ENCODE data around the gene AGBL3. TPM values are rescaled to one million over a fixed set of nuclear protein-coding genes. Genes with fewer than 3 reads are reported as not detected.

AGBL3 gene
- polyA plus RNA-seq, 2 of the 4 experiments (the other 2 are of a cell fraction): 2.2 to 4.3 TPM

GRCh38 chr7:135159359-135160085, 173.2 kb downstream of the AGBL3 start:
- DNase-seq (ENCODE audit: low read depth in 1 of 2, low spot score in 1 of 2): no peak
- peaks cover 17% of the 10 kb centered on the region for H3K4me1 ChIP-seq
- TF ChIP-seq JUNB (IDR thresholded peaks at IDR 0.05) (no peak), EHF (CRISPR knock-in tag; IDR thresholded peaks at IDR 0.05) (no peak), HOXB5 (CRISPR knock-in tag; IDR thresholded peaks at IDR 0.05) (no peak), ZC3H11A (IDR thresholded peaks at IDR 0.05) (no peak), GATA3 (IDR thresholded peaks at IDR 0.05; ENCODE audit: borderline replicate concordance) (no peak), MYC (IDR thresholded peaks at IDR 0.05; ENCODE audit: borderline replicate concordance, low read length) (no peak), FOSL2 (IDR thresholded peaks at IDR 0.05) (no peak), FOSL2 (CRISPR knock-in tag; IDR thresholded peaks at IDR 0.05) (no peak), NPAS2 (CRISPR knock-in tag; IDR thresholded peaks at IDR 0.05; ENCODE audit: borderline replicate concordance) (no peak), BCL3 (IDR thresholded peaks at IDR 0.05) (no peak), BHLHE40 (IDR thresholded peaks at IDR 0.05; ENCODE audit: low read depth, low read length) (no peak), TFCP2L1 (CRISPR knock-in tag; IDR thresholded peaks at IDR 0.05) (no peak), MAFK (IDR thresholded peaks at IDR 0.05; ENCODE audit: partially characterized antibody) (no peak)
- H3K9me3 ChIP-seq: peaks cover 45% of the 10 kb centered on the region
- WGBS (ENCODE audit: missing lambda C conversion rate): 93% methylated on average over 2 of the region's 2 CpGs
- H3K4me2 ChIP-seq: peak overlapping the region; percentile 53
- no peak for FAIRE-seq
- ChIA-PET CTCF (interaction anchor here (2.1 to 4.5 kb wide), 2 partner anchors 8 to 10 kb away, joined by 4 to 31 read pairs; partner anchors contain the start of gene CYREN), POLR2A (no interaction called here)
- H3K4me3 ChIP-seq: no peak overlapping the region
- H3K27ac ChIP-seq: peak overlapping the region; percentile 73 to 75
- no peak for ATAC-seq

- POLR2A ChIA-PET: interaction anchor here (1.4 kb wide), 1 partner anchor 10 kb away, joined by 4 read pairs; the partner anchor contains the start of gene CYREN
- ATAC-seq (no peak; a peak in 2 of 6 replicates), DNase-seq (ENCODE audit: low read depth in 1 of 2, low spot score in 1 of 2) (peak in 1 of 2 experiments; percentile 36), FAIRE-seq (no peak)
- TF ChIP-seq MAFK (IDR thresholded peaks at IDR 0.05; ENCODE audit: partially characterized antibody) (peak; percentile 81), FOSL2 (IDR thresholded peaks at IDR 0.05) (no peak), FOSL2 (CRISPR knock-in tag; IDR thresholded peaks at IDR 0.05) (peak; percentile 35; the same call in 1 of the 2 replicates), MAX (IDR thresholded peaks at IDR 0.05) (0 out of 2 replicates have a peak, but pooled peaks have one; percentile 18), POLR2A (IDR thresholded peaks at IDR 0.05; ENCODE audit: low read length) (no peak), FOXS1 (CRISPR knock-in tag; IDR thresholded peaks at IDR 0.05) (no peak), POLR2AphosphoS2 (conservative IDR thresholded peaks at IDR 0.05; ENCODE audit: low read length) (no peak), NFE2L2 (conservative IDR thresholded peaks at IDR 0.05; ENCODE audit: low read length) (peak; percentile 39), KDM1A (IDR thresholded peaks at IDR 0.05; ENCODE audit: low read depth) (no peak), RAD21 (conservative IDR thresholded peaks at IDR 0.05 in 1 of 2, IDR thresholded peaks at IDR 0.05 in 1 of 2) (no peak), GATA3 (IDR thresholded peaks at IDR 0.05; ENCODE audit: borderline replicate concordance) (no peak)
- TF ChIP-seq, protein P1, sequence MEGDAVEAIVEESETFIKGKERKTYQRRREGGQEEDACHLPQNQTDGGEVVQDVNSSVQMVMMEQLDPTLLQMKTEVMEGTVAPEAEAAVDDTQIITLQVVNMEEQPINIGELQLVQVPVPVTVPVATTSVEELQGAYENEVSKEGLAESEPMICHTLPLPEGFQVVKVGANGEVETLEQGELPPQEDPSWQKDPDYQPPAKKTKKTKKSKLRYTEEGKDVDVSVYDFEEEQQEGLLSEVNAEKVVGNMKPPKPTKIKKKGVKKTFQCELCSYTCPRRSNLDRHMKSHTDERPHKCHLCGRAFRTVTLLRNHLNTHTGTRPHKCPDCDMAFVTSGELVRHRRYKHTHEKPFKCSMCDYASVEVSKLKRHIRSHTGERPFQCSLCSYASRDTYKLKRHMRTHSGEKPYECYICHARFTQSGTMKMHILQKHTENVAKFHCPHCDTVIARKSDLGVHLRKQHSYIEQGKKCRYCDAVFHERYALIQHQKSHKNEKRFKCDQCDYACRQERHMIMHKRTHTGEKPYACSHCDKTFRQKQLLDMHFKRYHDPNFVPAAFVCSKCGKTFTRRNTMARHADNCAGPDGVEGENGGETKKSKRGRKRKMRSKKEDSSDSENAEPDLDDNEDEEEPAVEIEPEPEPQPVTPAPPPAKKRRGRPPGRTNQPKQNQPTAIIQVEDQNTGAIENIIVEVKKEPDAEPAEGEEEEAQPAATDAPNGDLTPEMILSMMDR (IDR thresholded peaks at IDR 0.05): no peak
- Histone ChIP-seq H3K27ac (peak overlapping the region; percentile 73 to 75), H3K4me1 (peaks cover 17% of the 10 kb centered on the region), H3K4me2 (peak overlapping the region; percentile 53), H3K4me3 (no peak overlapping the region), H3K9me3 (peaks cover 44% of the 10 kb centered on the region)
- CTCF ChIA-PET: interaction anchor here (0.6 to 4.5 kb wide), 4 partner anchors 9 to 412 kb away, joined by 4 to 31 read pairs (median 4); partner anchors contain the start of gene CYREN
- 76% methylated on average over 5 of the region's 5 CpGs for WGBS (ENCODE audit: missing lambda C conversion rate)
These were observed 174.0 kb downstream of the AGBL3 start for GRCh38 chr7:135160098-135160857.
